Endothelial cell of umbilical vein (primary cell): ENCODE data around the gene PHOX2A.

Source experiments
- CTCF ChIP-seq, 2 donors: IDR thresholded peaks; 1 replicate in 1 of 2; 2 replicates in 1 of 2; pipeline ENCODE4 v1.5.1; 2011; ENCODE audit warnings: low read length in 2 of 2, mild to moderate bottlenecking in 2 of 2, moderate library complexity in 2 of 2, control low read depth in 1 of 2, inconsistent platforms in 1 of 2, low read depth in 1 of 2; ENCODE audit not compliant: insufficient read depth in 1 of 2; ENCODE audit errors: extremely low read depth in 1 of 2
- EZH2 ChIP-seq: IDR thresholded peaks from 2 replicates; pipeline ENCODE4 v1.6.1; 2012; ENCODE audit warnings: borderline replicate concordance, low read depth, mild to moderate bottlenecking, moderate library complexity, low read length, inconsistent platforms; ENCODE audit not compliant: severe bottlenecking
- POLR2AphosphoS5 ChIP-seq: IDR thresholded peaks from 2 replicates; pipeline ENCODE4 v1.6.1; 2012; ENCODE audit warnings: low read depth, mild to moderate bottlenecking, control low read depth, low read length, moderate library complexity; ENCODE audit not compliant: insufficient read depth

- no peak for TF ChIP-seq CTCF (IDR thresholded peaks at IDR 0.05; ENCODE audit: extremely low read depth in 1 of 2, insufficient read depth in 1 of 2, low read depth in 1 of 2, low read length in 2 of 2)
- TF ChIP-seq POLR2AphosphoS5 = no peak
- TF ChIP-seq EZH2 = no peak
Observed at GRCh38 chr11:72233056-72233772, 10.8 kb downstream of the PHOX2A start.
